Left ventricle myocardium inferior (tissue), 1 donor: ENCODE measurements around the gene STXBP2. TPM values are rescaled to one million over a fixed set of nuclear protein-coding genes. Genes with fewer than 3 reads are reported as not detected.
A peak's percentile ranks its signal among the peaks of the same experiment; 100 is the strongest.

Experiments
- DNase-seq: peaks from one replicate; pipeline ENCODE4 v3.0.0-alpha.2; 2020
- H3K27ac ChIP-seq: fragments of 200-600 bp; replicated peaks from 2 replicates; pipeline ENCODE4 v1.8.0; 2021
- H3K27me3 ChIP-seq: fragments of 200-600 bp; 2 replicates; pipeline ENCODE4 v1.8.0; 2021; ENCODE audit warnings: low read depth
- H3K36me3 ChIP-seq: fragments of 200-600 bp; 2 replicates; pipeline ENCODE4 v1.8.0; 2021
- H3K4me1 ChIP-seq: fragments of 200-600 bp; 2 replicates; pipeline ENCODE4 v1.8.0; 2021
- H3K4me3 ChIP-seq: fragments of 200-600 bp; 2 replicates; pipeline ENCODE4 v1.8.0; 2021; ENCODE audit warnings: mild to moderate bottlenecking, moderate library complexity
- H3K9me3 ChIP-seq: fragments of 200-600 bp; replicated peaks from 2 replicates; pipeline ENCODE4 v1.8.0; 2021
- intact Hi-C: fragments of 100-400 bp; cut with micrococcal nuclease; formaldehyde crosslinking; loops from one replicate; pipeline ENCODE4 v1.11.0; 2022
- total RNA-seq: library from RNA; stranded (reverse); fragmentation: NEBNext Ultra II Directional; extraction: Animal tissue kit (Norgen Biotek cat#: 25700); gene quantifications from one replicate; pipeline ENCODE4 v1.2.1, GENCODE V29; 2021
- TF ChIP-seq, protein P1 (sequence below): fragments of 200-600 bp; IDR thresholded peaks from 2 replicates; pipeline ENCODE4 v1.8.0; 2021; ENCODE audit warnings: antibody characterized with exemption, mild to moderate bottlenecking, borderline replicate concordance
- donor health status: DM: no; HTN: yes; CAD: no; lungs with severe emphysema.

Gene STXBP2
- total RNA-seq, 1 donor from 2014 or later = 4.5 TPM

DNA sequence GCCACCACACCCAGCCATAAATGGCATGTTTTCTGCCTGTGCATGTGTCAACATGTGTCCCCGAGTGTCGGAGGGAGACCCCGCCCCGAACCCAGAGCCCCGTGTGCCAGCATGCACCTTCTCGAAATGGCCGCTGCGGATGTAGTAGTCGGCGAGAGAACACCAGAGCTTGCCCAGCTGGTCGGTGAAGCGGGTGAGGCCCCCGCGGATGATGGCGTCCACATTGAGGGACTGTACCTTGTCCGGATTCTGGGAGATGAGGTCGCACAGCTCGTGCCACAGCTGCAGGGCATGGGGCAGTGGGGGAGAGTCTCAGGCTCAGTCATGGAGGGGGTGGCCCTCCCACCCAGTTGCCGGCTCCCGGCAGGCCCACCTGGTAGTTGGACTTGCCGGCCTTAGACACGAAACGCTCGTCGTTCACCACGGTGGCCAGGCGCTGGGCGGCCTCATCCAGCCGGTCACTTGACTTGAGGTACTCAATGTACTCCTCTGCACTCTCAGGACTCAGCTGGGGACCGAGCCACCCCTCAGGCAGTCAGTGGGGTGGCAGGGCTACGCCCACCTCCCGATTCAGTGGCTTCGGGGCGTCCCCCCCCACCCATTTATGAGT is 11.0 kb upstream of the STXBP2 start:
- H3K36me3 ChIP-seq = peaks cover 61% of the 10 kb centered on the region
- H3K4me3 ChIP-seq = no peak overlapping the region
- TF ChIP-seq, protein P1, sequence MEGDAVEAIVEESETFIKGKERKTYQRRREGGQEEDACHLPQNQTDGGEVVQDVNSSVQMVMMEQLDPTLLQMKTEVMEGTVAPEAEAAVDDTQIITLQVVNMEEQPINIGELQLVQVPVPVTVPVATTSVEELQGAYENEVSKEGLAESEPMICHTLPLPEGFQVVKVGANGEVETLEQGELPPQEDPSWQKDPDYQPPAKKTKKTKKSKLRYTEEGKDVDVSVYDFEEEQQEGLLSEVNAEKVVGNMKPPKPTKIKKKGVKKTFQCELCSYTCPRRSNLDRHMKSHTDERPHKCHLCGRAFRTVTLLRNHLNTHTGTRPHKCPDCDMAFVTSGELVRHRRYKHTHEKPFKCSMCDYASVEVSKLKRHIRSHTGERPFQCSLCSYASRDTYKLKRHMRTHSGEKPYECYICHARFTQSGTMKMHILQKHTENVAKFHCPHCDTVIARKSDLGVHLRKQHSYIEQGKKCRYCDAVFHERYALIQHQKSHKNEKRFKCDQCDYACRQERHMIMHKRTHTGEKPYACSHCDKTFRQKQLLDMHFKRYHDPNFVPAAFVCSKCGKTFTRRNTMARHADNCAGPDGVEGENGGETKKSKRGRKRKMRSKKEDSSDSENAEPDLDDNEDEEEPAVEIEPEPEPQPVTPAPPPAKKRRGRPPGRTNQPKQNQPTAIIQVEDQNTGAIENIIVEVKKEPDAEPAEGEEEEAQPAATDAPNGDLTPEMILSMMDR = no peak
- intact Hi-C loops = no loop called here
- no peak for DNase-seq
- H3K4me1 ChIP-seq = peaks cover 33% of the 10 kb centered on the region
- no peaks in the 10 kb centered on the region for H3K9me3 ChIP-seq
- no peak overlapping the region for H3K27ac ChIP-seq
- no peaks in the 10 kb centered on the region for H3K27me3 ChIP-seq

DNA sequence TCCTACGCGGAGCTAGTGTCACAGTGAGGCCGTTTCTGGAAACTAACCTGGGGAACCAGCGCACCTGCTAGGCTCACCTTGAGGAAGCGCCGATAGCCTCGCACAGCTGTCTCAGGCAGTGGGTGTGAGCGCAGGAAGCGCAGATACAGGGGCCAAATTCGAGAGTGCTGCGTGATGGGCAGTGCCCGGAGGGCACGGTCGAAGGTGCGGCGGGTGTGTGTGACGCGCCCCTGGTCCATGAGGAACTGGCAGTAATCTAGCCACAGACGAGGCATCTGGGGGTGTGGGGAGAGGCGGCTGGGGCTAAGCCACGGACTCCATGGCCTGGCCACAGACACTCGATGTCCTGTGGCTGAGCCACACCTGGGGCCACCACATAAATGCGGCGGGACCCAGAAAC is 9.7 kb upstream of the STXBP2 start:
- no peak for DNase-seq
- intact Hi-C loops = no loop called here
- no peak overlapping the region for H3K4me3 ChIP-seq
- TF ChIP-seq, protein P1 = no peak
- H3K4me1 ChIP-seq = peaks cover 38% of the 10 kb centered on the region
- peaks cover 55% of the 10 kb centered on the region for H3K36me3 ChIP-seq
- H3K27ac ChIP-seq = no peak overlapping the region
- no peaks in the 10 kb centered on the region for H3K9me3 ChIP-seq
- H3K27me3 ChIP-seq = no peaks in the 10 kb centered on the region

DNA sequence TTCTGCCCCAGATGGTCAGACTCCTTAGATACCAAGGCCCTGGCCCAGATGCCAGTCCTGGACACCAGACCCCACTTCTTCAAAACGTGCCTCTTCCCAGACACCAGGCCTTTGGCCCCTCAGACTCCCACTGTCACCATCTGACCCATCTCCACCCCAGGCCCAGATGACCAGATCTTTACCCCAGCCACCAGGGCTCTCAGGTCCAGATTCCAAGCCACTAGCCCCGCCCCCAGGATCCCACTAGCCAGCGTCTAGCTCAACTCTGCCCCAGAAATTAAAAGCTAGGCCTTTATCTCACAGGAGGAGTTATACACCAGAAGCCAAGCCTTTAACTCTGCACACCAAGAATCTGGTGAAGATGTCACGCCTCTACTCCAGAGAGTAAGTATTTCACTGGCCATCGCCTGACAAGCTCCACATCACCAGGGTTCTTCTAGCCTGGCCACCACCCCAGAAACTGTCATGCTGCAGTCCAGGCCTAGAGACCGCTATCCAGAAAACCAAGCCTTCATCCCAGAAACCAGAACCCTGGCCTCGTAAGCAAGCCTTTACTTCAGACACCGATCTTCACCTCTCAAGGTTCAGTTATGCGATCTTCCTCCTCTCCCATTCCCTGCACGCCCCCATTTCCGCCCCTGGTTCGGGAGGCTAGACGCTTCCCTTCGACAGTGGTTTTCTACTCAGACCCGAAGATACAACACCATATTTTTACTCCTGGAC is 8.2 kb upstream of the STXBP2 start:
- no peaks in the 10 kb centered on the region for H3K27me3 ChIP-seq
- H3K4me3 ChIP-seq = peak overlapping the region; percentile 96
- TF ChIP-seq, protein P1 = no peak
- H3K9me3 ChIP-seq = no peaks in the 10 kb centered on the region
- intact Hi-C loops = no loop called here
- H3K4me1 ChIP-seq = peaks cover 38% of the 10 kb centered on the region
- no peak for DNase-seq
- peak overlapping the region; percentile 84 for H3K27ac ChIP-seq
- peaks cover 47% of the 10 kb centered on the region for H3K36me3 ChIP-seq

DNA sequence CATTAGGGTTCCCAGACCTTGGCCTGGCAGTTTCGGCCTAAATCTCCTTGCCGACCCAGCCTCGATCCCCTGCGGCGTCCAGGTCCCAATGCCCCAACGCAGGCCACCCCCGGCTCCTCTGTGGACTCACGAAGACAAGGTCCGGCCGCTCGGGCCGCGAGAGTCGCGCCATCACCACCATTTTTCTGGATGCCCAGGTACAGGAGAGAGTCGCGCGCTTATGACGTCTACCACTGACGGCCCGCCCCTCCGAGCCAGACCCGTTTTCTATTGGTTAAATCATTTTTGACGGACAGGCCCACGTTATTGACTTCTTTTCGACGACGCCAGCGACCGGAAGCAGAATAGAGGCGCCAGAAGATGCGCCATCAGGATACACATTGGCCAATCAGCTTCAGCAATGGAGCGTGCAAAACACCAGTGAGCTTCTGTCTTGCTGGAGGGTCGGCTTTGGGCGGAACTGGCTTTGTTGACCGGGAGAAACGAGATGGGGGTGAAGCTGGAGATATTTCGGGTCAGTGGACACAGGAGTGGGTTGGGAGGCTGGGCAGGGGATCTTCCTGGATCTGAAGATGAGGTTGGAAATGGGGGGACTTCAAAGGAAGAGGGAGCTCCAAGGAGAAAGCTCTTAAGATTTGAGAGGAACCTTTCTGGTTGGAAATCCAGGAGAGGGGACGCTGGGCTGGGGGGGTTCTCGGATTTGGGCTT is 7.4 kb upstream of the STXBP2 start, which contains the start of the genes PET100 and XAB2:
TSS of gene PET100 (plus strand) at position 447 of the 708 bp plus-strand sequence. CDS start at position 488, 41 bp downstream.
TSS of gene XAB2 (minus strand) at position 199 of the 708 bp plus-strand sequence. CDS start at position 181, 18 bp downstream.
- H3K27ac ChIP-seq = peak within 1 kb of the TSS; percentile 84
- H3K4me3 ChIP-seq = peak within 1 kb of the TSS; percentile 96
- TF ChIP-seq, protein P1 = no peak
- peaks cover 39% of the 10 kb centered on the region for H3K4me1 ChIP-seq
- intact Hi-C loops = no loop called here
- DNase-seq = peak; percentile 95
- peaks cover 40% of the 10 kb centered on the region for H3K36me3 ChIP-seq
- no peaks in the 10 kb centered on the region for H3K27me3 ChIP-seq
- no peaks in the 10 kb centered on the region for H3K9me3 ChIP-seq

DNA sequence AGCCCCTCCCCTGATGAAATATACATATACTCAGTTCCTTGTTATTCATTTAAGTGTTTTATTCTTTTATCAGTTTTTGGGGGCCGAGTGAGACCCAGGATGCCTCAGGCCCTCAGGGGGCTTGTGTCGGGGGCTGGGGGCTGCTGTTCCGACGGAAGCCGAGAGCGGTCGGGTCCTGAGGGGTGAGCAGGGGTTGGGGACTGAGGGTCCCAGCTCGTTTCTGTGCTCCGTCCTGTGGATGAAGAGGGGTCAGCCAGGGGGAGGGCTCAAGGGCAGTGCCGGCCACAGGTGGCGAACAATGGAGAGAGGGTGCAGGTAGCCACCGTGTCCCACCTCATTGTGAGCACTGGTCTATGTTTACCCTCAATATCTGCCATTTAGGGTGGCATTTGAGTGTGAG is 5.3 kb upstream of the STXBP2 start:
- peaks cover 21% of the 10 kb centered on the region for H3K36me3 ChIP-seq
- H3K4me1 ChIP-seq = peaks cover 60% of the 10 kb centered on the region
- H3K9me3 ChIP-seq = no peaks in the 10 kb centered on the region
- no peak overlapping the region for H3K4me3 ChIP-seq
- no peak overlapping the region for H3K27ac ChIP-seq
- DNase-seq = no peak
- peaks cover 9% of the 10 kb centered on the region for H3K27me3 ChIP-seq
- TF ChIP-seq, protein P1 = no peak
- intact Hi-C loops = no loop called here
